Glutamatergic neuron (in vitro differentiated cells): Measurements from ENCODE around the gene RYK. TPM values are rescaled to one million over a fixed set of nuclear protein-coding genes. Genes with fewer than 3 reads are reported as not detected.

ENCODE experiments used
- DNase-seq: peaks from one replicate; pipeline ENCODE4 v3.0.0; 2022
- H3K27ac Mint-ChIP-seq: one replicate; pipeline ENCODE4 v1.8.0; 2020; ENCODE audit warnings: mild to moderate bottlenecking, mixed read lengths, inconsistent platforms; ENCODE audit not compliant: unreplicated experiment
- H3K27me3 Mint-ChIP-seq: one replicate; pipeline ENCODE4 v1.8.0; 2020; ENCODE audit warnings: mild to moderate bottlenecking, moderate library complexity, mixed read lengths, inconsistent platforms; ENCODE audit not compliant: unreplicated experiment
- H3K36me3 Mint-ChIP-seq: one replicate; pipeline ENCODE4 v1.8.0; 2020; ENCODE audit warnings: mild to moderate bottlenecking, mixed read lengths, inconsistent platforms; ENCODE audit not compliant: unreplicated experiment
- H3K4me1 Mint-ChIP-seq: one replicate; pipeline ENCODE4 v1.8.0; 2020; ENCODE audit warnings: mild to moderate bottlenecking, low read depth, mixed read lengths, inconsistent platforms; ENCODE audit not compliant: unreplicated experiment
- H3K4me3 Mint-ChIP-seq: one replicate; pipeline ENCODE4 v1.8.0; 2020; ENCODE audit warnings: mild to moderate bottlenecking, mixed read lengths, inconsistent platforms; ENCODE audit not compliant: unreplicated experiment
- H3K9me3 Mint-ChIP-seq: one replicate; pipeline ENCODE4 v1.8.0; 2020; ENCODE audit warnings: mild to moderate bottlenecking, moderate library complexity, mixed read lengths, inconsistent platforms; ENCODE audit not compliant: unreplicated experiment
- CTCF ChIP-seq: fragments of 200-600 bp; sonication (generic); IDR thresholded peaks from one replicate; pipeline ENCODE4 v1.5.0; 2021; ENCODE audit not compliant: partially characterized antibody, unreplicated experiment
- total RNA-seq: library from RNA; stranded (reverse); fragmentation: NEBNext Ultra II Directional; extraction: Animal tissue kit (Norgen Biotek cat#: 25700); gene quantifications from one replicate; pipeline ENCODE4 v1.2.1, GENCODE V29; 2021; ENCODE audit not compliant: unreplicated experiment

The RYK gene
- total RNA-seq, 1 donor from 2014 or later = 33.6 TPM

GRCh38 chr3:134249935-134250716, 533 bp downstream of the RYK start:
- Mint-ChIP-seq H3K36me3 (no peaks in the 10 kb centered on the region), H3K4me1 (peaks cover 17% of the 10 kb centered on the region), H3K9me3 (peaks cover 4% of the 10 kb centered on the region)

GRCh38 chr3:134249296-134249841, 1.3 kb downstream of the RYK start:
- Mint-ChIP-seq H3K9me3 (peaks cover 7% of the 10 kb centered on the region), H3K27ac (no peak overlapping the region), H3K4me3 (peak overlapping the region; percentile 88), H3K4me1 (peaks cover 24% of the 10 kb centered on the region), H3K27me3 (peaks cover 13% of the 10 kb centered on the region), H3K36me3 (no peaks in the 10 kb centered on the region)
- no peak for TF ChIP-seq CTCF
- DNase-seq = no peak

More at GRCh38 chr3:134249935-134250716, 533 bp downstream of the RYK start:
- Mint-ChIP-seq H3K4me3 (peak overlapping the region; percentile 88), H3K27me3 (peaks cover 13% of the 10 kb centered on the region), H3K27ac (peak overlapping the region; percentile 63)
- no peak for TF ChIP-seq CTCF
- peak; percentile 77 for DNase-seq

GRCh38 chr3:134244921-134245320, 5.7 kb downstream of the RYK start:
- Mint-ChIP-seq H3K9me3 (peaks cover 5% of the 10 kb centered on the region), H3K27me3 (peaks cover 3% of the 10 kb centered on the region), H3K4me1 (peaks cover 20% of the 10 kb centered on the region), H3K36me3 (no peaks in the 10 kb centered on the region), H3K4me3 (no peak overlapping the region), H3K27ac (no peak overlapping the region)
- DNase-seq = no peak
- TF ChIP-seq CTCF = no peak

- Mint-ChIP-seq H3K27me3 (peaks cover 1% of the 10 kb centered on the region), H3K4me1 (peaks cover 13% of the 10 kb centered on the region), H3K4me3 (no peak overlapping the region), H3K36me3 (no peaks in the 10 kb centered on the region), H3K27ac (no peak overlapping the region), H3K9me3 (peaks cover 5% of the 10 kb centered on the region)
- DNase-seq = no peak
- TF ChIP-seq CTCF = no peak
Observed at GRCh38 chr3:134242649-134243617, 7.7 kb downstream of the RYK start.
